Epithelial cell of esophagus (primary cell): ENCODE measurements around the gene PAX2.

Experiments
- DNase-seq: peaks from one replicate; pipeline ENCODE4 v3.0.0; 2010; ENCODE audit warnings: low read depth
- H3K4me3 ChIP-seq: 2 replicates; pipeline ENCODE4 v1.5.1; 2011; ENCODE audit warnings: mild to moderate bottlenecking, low read length, control low read depth
- CTCF ChIP-seq: IDR thresholded peaks from 2 replicates; pipeline ENCODE4 v1.5.1; 2011; ENCODE audit warnings: low read depth, mild to moderate bottlenecking, low read length, control low read depth, inconsistent platforms; ENCODE audit not compliant: insufficient read depth; ENCODE audit errors: missing control alignments

PAX2 gene

GRCh38 chr10:100736144-100736808 is 9.1 kb upstream of the PAX2 start:
- H3K4me3 ChIP-seq: no peak overlapping the region
- no peak for TF ChIP-seq CTCF
- DNase-seq: no peak

DNA sequence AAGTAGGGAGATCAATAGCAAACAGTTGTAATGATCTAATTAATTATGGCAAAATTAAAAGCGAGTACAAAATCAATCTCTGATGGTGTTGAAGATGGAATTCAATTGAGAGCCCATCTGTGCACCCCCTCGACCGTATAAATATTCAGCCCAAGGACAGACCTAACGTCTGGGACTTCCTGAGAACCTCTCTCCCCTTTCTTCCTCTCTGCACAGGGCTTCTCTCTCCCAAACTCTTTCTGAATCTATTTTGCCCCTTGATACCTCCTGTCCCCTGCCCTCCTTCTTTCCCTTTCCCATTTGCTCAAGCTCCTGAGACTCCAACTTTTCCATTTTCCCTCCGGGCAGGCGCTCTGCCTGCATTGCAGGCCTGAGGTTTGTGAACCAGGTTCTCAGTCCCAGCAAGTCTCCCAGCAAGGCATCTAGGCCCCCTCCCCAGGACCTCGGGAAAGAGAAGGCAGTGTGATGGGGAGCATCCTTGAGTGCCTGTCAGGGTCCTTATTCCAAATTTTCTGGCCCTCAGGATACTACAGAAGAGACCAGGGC is 8.5 kb upstream of the PAX2 start:
- TF ChIP-seq CTCF: no peak
- H3K4me3 ChIP-seq: no peak overlapping the region
- no peak for DNase-seq

DNA sequence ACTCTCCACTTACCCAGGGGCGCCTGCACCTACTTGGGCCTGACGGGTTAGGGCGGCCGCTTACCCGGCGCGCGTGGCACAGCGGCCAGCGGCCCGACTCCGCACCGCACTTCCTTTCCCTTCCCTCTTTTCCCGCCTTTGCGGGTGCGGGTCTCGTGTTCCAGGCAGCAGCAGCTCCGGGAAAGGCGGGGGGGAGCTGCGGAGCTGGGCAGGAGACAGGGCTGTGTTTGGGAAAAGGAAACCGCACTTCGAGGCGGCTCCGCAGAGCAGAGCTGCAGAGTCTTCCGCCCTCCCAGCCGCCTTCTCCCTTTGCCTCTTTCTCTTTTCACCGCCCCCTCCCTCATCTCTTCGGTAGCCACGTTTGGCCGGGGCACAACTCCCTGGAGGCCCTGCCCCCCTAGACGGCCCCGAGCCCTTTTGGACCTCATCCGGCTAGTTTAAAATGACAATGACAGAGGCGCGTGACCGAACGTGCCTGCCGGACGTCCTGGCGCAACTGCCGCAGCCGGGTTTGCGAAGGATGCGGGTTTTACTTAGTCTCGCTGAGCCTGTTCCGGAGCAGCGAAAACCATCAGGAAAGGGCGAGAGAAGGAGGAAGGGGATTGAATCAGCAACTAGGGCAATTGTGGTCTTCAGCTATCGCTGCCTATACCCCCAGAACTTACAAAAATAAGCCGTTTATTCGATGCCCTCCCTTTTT is 7.9 kb upstream of the PAX2 start:
- no peak for DNase-seq
- TF ChIP-seq CTCF: no peak
- H3K4me3 ChIP-seq: no peak overlapping the region

- H3K4me3 ChIP-seq: no peak overlapping the region
Measured at GRCh38 chr10:100738055-100738827, 7.1 kb upstream of the PAX2 start.

DNA sequence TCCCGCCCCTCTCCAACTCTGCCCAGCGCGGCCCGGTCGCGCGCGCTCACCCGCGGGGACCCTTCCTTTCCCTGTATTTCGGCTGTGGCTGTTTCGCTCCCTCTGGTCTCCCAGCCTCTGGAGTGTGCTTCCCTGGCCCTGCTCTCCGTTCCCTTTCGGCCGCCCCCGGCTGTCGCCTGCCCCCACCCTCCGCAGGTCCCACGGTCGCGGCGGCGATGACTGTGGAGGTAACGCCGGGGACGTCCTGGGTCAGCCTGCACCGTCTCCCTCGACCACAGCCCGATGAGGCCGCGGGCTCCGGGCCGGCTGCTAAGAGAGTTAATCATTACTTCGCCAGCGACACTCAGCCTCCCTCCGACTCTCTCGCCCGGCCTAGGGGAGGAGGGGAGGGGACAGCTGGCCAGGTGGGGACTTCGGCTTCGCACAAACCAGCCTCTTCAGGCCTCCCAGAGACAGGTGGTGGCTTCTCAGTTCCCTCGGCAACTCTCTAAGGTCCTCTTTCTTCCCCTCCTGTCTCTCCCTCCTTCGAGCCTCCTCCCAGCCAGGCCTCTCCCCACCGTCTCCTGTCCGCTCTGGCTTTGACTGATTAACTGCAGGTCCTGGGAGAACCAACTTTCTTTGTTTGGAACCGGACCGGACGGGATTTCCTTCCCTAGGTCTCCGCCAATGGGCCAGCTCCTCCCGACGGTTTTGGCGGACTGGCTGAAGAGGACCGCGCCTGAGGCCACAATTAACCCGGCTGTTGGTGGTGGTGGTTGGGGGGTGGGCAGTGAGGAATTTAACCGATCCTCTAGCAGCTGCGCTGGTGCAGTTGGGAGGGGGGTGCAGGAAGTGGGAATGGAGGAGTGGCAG is 5.6 kb upstream of the PAX2 start:
- no peak for DNase-seq
- no peak overlapping the region for H3K4me3 ChIP-seq
- no peak for TF ChIP-seq CTCF

More at GRCh38 chr10:100738055-100738827, 7.1 kb upstream of the PAX2 start:
- no peak for TF ChIP-seq CTCF
- DNase-seq: no peak
